Measurements from ENCODE around the gene TMEM176B.
A peak's percentile ranks its signal among the peaks of the same experiment; 100 is the strongest.

TMEM176B gene

GRCh38 chr7:150799741-150800580 lies at the start of gene TMEM176B:
TMEM176B (minus strand) TSS chr7:150800364; CDS start chr7:150796569, 3,795 bp downstream.
- DNase-seq (ENCODE audit: low spot score): peak; percentile 43

GRCh38 chr7:150849204-150849775 lies 49.1 kb upstream of the TMEM176B start:
- DNase-seq (ENCODE audit: low spot score): no peak

GRCh38 chr7:150848561-150849115 lies 48.5 kb upstream of the TMEM176B start:
- no peak for DNase-seq (ENCODE audit: low spot score)

GRCh38 chr7:150848111-150848510 lies 47.9 kb upstream of the TMEM176B start:
- no peak for DNase-seq (ENCODE audit: low spot score)

- DNase-seq (ENCODE audit: low spot score): no peak
Measured at GRCh38 chr7:150847536-150847935, 47.4 kb upstream of the TMEM176B start.

GRCh38 chr7:150846291-150847115 lies 46.3 kb upstream of the TMEM176B start:
- DNase-seq (ENCODE audit: low spot score): no peak

GRCh38 chr7:150845421-150845861 lies 45.3 kb upstream of the TMEM176B start:
- no peak for DNase-seq (ENCODE audit: low spot score)

- DNase-seq (ENCODE audit: low spot score): no peak
Measured at GRCh38 chr7:150842716-150843115, 42.6 kb upstream of the TMEM176B start.

GRCh38 chr7:150842018-150842417 lies 41.9 kb upstream of the TMEM176B start:
- DNase-seq (ENCODE audit: low spot score): no peak

GRCh38 chr7:150838965-150839650 lies 38.9 kb upstream of the TMEM176B start:
- DNase-seq (ENCODE audit: low spot score): no peak

GRCh38 chr7:150835702-150836280 lies 35.6 kb upstream of the TMEM176B start:
- no peak for DNase-seq (ENCODE audit: low spot score)

GRCh38 chr7:150835019-150835418 lies 34.9 kb upstream of the TMEM176B start:
- no peak for DNase-seq (ENCODE audit: low spot score)

- no peak for DNase-seq (ENCODE audit: low spot score)
Measured at GRCh38 chr7:150831851-150832250, 31.7 kb upstream of the TMEM176B start.

- DNase-seq (ENCODE audit: low spot score): no peak
Measured at GRCh38 chr7:150830937-150831336, 30.8 kb upstream of the TMEM176B start.

GRCh38 chr7:150829426-150829825 lies 29.3 kb upstream of the TMEM176B start:
- no peak for DNase-seq (ENCODE audit: low spot score)

GRCh38 chr7:150828384-150828783 lies 28.2 kb upstream of the TMEM176B start:
- no peak for DNase-seq (ENCODE audit: low spot score)

- DNase-seq (ENCODE audit: low spot score): no peak
Measured at GRCh38 chr7:150826061-150826849, 26.1 kb upstream of the TMEM176B start.

- DNase-seq (ENCODE audit: low spot score): peak; percentile 31
Measured at GRCh38 chr7:150824379-150825177, 24.4 kb upstream of the TMEM176B start.

- DNase-seq (ENCODE audit: low spot score): no peak
Measured at GRCh38 chr7:150823484-150824126, 23.4 kb upstream of the TMEM176B start.

Data from iPS-NIHi11 (cell line).